AG10803 (cell line): ENCODE results near the gene BAAT.

Experiments used
- DNase-seq: peaks from one replicate; pipeline ENCODE4 v3.0.0; 2010; ENCODE audit warnings: low read depth
- H3K4me3 ChIP-seq: 2 replicates; pipeline ENCODE4 v1.5.1; 2011; ENCODE audit warnings: mild to moderate bottlenecking, low read length, control low read depth
- TF ChIP-seq, protein P1 (sequence below): conservative IDR thresholded peaks from 2 replicates; pipeline ENCODE4 v1.5.1; 2011; ENCODE audit warnings: mild to moderate bottlenecking, low read length, control low read depth, inconsistent platforms

The BAAT gene

GRCh38 chr9:101312661-101313060 lies 72.1 kb downstream of the BAAT start:
- TF ChIP-seq, protein P1, sequence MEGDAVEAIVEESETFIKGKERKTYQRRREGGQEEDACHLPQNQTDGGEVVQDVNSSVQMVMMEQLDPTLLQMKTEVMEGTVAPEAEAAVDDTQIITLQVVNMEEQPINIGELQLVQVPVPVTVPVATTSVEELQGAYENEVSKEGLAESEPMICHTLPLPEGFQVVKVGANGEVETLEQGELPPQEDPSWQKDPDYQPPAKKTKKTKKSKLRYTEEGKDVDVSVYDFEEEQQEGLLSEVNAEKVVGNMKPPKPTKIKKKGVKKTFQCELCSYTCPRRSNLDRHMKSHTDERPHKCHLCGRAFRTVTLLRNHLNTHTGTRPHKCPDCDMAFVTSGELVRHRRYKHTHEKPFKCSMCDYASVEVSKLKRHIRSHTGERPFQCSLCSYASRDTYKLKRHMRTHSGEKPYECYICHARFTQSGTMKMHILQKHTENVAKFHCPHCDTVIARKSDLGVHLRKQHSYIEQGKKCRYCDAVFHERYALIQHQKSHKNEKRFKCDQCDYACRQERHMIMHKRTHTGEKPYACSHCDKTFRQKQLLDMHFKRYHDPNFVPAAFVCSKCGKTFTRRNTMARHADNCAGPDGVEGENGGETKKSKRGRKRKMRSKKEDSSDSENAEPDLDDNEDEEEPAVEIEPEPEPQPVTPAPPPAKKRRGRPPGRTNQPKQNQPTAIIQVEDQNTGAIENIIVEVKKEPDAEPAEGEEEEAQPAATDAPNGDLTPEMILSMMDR = no peak
- H3K4me3 ChIP-seq = no peak overlapping the region
- DNase-seq = no peak

GRCh38 chr9:101311758-101312420 lies 72.9 kb downstream of the BAAT start:
- peak; percentile 81 for DNase-seq
- no peak overlapping the region for H3K4me3 ChIP-seq
- TF ChIP-seq, protein P1 = peak; percentile 75

GRCh38 chr9:101311191-101311590 lies 73.6 kb downstream of the BAAT start:
- DNase-seq = no peak
- TF ChIP-seq, protein P1 = no peak
- H3K4me3 ChIP-seq = no peak overlapping the region
